ENCODE measurements around the gene GXYLT1. TPM values are rescaled to one million over a fixed set of nuclear protein-coding genes. Genes with fewer than 3 reads are reported as not detected.
"Not testable (repeated sequence)": the region's sequence is repeated elsewhere in the genome, so short reads cannot be mapped to it uniquely, and the experiment has no call there.

The GXYLT1 gene
- total RNA-seq, 4 donors from 2014 or later, result 3.6 to 17.5 (median 8.7) TPM

GRCh38 chr12:42109031-42109430 is 35.6 kb downstream of the GXYLT1 start:
- in situ Hi-C loops (cut with MboI; ENCODE audit: low pct_ligation_motif_present in 1 of 4, low pct_unique_long_range_greater_than_20kb in 1 of 4, low sequenced_read_pairs in 3 of 4) (no loop called here), intact Hi-C loops (cut with DNase I; ENCODE audit: low total_unique reads) (no loop called here)
- Histone ChIP-seq H3K9me3 (no peaks in the 10 kb centered on the region), H3K4me1 (peaks cover 0 to 4% (median 0%) of the 10 kb centered on the region in 4 donors), H3K4me3 (no peak overlapping the region), H3K27ac (no peak overlapping the region), H3K36me3 (peaks cover 0 to 5% (median 2%) of the 10 kb centered on the region in 4 donors), H3K27me3 (no peaks in the 10 kb centered on the region)
- 99 to 100% methylated on average over 3 of the region's 3 CpGs for WGBS, 2 donors (ENCODE audit: low coverage in 1 of 2)
- no peak for DNase-seq
- TF ChIP-seq POLR2AphosphoS5 (IDR thresholded peaks at IDR 0.05), result no peak
- no peak for TF ChIP-seq POLR2A (IDR thresholded peaks at IDR 0.05)
- TF ChIP-seq CTCF (IDR thresholded peaks at IDR 0.05), result no peak
- TF ChIP-seq EP300 (IDR thresholded peaks at IDR 0.05; ENCODE audit: low read depth), result no peak

- H3K27me3 ChIP-seq; H3K36me3 ChIP-seq; H3K9me3 ChIP-seq; in situ Hi-C loops (cut with MboI; ENCODE audit: low pct_ligation_motif_present in 1 of 4, low pct_unique_long_range_greater_than_20kb in 1 of 4, low sequenced_read_pairs in 3 of 4); DNase-seq; intact Hi-C loops (cut with DNase I; ENCODE audit: low total_unique reads); H3K4me3 ChIP-seq; H3K27ac ChIP-seq: not testable (repeated sequence)
- peaks cover 0 to 21% (median 4%) of the 10 kb centered on the region in 4 donors for H3K4me1 ChIP-seq
- WGBS, 2 donors (ENCODE audit: low coverage in 1 of 2), result 92% methylated on average over 3 to 4 of the region's 4 CpGs
These were observed 37.9 kb downstream of the GXYLT1 start for GRCh38 chr12:42106791-42107190.

- Histone ChIP-seq H3K36me3 (peaks cover 0 to 5% (median 0%) of the 10 kb centered on the region in 4 donors), H3K4me3 (no peak overlapping the region), H3K4me1 (peaks cover 0 to 25% (median 4%) of the 10 kb centered on the region in 4 donors), H3K9me3 (no peaks in the 10 kb centered on the region), H3K27me3 (no peaks in the 10 kb centered on the region), H3K27ac (no peak overlapping the region)
- TF ChIP-seq POLR2A (IDR thresholded peaks at IDR 0.05) (no peak), POLR2AphosphoS5 (IDR thresholded peaks at IDR 0.05) (no peak), CTCF (IDR thresholded peaks at IDR 0.05) (no peak), EP300 (IDR thresholded peaks at IDR 0.05; ENCODE audit: low read depth) (no peak)
- no peak for DNase-seq
- in situ Hi-C loops (cut with MboI; ENCODE audit: low pct_ligation_motif_present in 1 of 4, low pct_unique_long_range_greater_than_20kb in 1 of 4, low sequenced_read_pairs in 3 of 4) (no loop called here), intact Hi-C loops (cut with DNase I; ENCODE audit: low total_unique reads) (no loop called here)
- WGBS, 2 donors (ENCODE audit: low coverage in 1 of 2), result 65 to 73% methylated on average over 1 of the region's 1 CpG
These were observed 39.9 kb downstream of the GXYLT1 start for GRCh38 chr12:42104784-42105183.

GRCh38 chr12:42104087-42104486 is 40.6 kb downstream of the GXYLT1 start:
- Histone ChIP-seq H3K9me3 (no peaks in the 10 kb centered on the region), H3K36me3 (peaks cover 0 to 2% (median 0%) of the 10 kb centered on the region in 4 donors), H3K27ac (no peak overlapping the region), H3K4me1 (peaks cover 0 to 25% (median 4%) of the 10 kb centered on the region in 4 donors), H3K27me3 (no peaks in the 10 kb centered on the region), H3K4me3 (no peak overlapping the region)
- TF ChIP-seq CTCF (IDR thresholded peaks at IDR 0.05), result peak in 2 of 5 experiments; percentile 17 to 18
- no peak for TF ChIP-seq POLR2AphosphoS5 (IDR thresholded peaks at IDR 0.05)
- intact Hi-C loops (cut with DNase I; ENCODE audit: low total_unique reads), result no loop called here
- DNase-seq, result no peak
- in situ Hi-C loops (cut with MboI; ENCODE audit: low pct_ligation_motif_present in 1 of 4, low pct_unique_long_range_greater_than_20kb in 1 of 4, low sequenced_read_pairs in 3 of 4), result no loop called here

- in situ Hi-C loops (cut with MboI; ENCODE audit: low pct_ligation_motif_present in 1 of 4, low pct_unique_long_range_greater_than_20kb in 1 of 4, low sequenced_read_pairs in 3 of 4), result no loop called here
These were observed 41.5 kb downstream of the GXYLT1 start for GRCh38 chr12:42103155-42103554.

More at GRCh38 chr12:42103155-42103554, 41.5 kb downstream of the GXYLT1 start:
- WGBS, 2 donors (ENCODE audit: low coverage in 1 of 2), result 54 to 60% methylated on average over 4 of the region's 4 CpGs
- H3K9me3 ChIP-seq, result no peaks in the 10 kb centered on the region
- TF ChIP-seq CTCF (IDR thresholded peaks at IDR 0.05) (no peak), POLR2A (IDR thresholded peaks at IDR 0.05) (no peak), POLR2AphosphoS5 (IDR thresholded peaks at IDR 0.05) (no peak), EP300 (IDR thresholded peaks at IDR 0.05; ENCODE audit: low read depth) (no peak)
- DNase-seq, result no peak
- H3K4me1 ChIP-seq, result peaks cover 0 to 25% (median 4%) of the 10 kb centered on the region in 4 donors
- H3K27me3 ChIP-seq, result no peaks in the 10 kb centered on the region
- no peak overlapping the region for H3K4me3 ChIP-seq
- H3K36me3 ChIP-seq, result no peaks in the 10 kb centered on the region
- peak overlapping the region in 1 of 4 donors; percentile 32 for H3K27ac ChIP-seq
- intact Hi-C loops (cut with DNase I; ENCODE audit: low total_unique reads), result no loop called here
